ENCODE data around the gene STARD3. TPM values are rescaled to one million over a fixed set of nuclear protein-coding genes. Genes with fewer than 3 reads are reported as not detected.

STARD3 gene
- total and polyA plus RNA-seq, 2 of the 13 experiments (the other 11 are each of a cell fraction or from before 2014, with no cell fraction given): 34.6 to 100 TPM

DNA sequence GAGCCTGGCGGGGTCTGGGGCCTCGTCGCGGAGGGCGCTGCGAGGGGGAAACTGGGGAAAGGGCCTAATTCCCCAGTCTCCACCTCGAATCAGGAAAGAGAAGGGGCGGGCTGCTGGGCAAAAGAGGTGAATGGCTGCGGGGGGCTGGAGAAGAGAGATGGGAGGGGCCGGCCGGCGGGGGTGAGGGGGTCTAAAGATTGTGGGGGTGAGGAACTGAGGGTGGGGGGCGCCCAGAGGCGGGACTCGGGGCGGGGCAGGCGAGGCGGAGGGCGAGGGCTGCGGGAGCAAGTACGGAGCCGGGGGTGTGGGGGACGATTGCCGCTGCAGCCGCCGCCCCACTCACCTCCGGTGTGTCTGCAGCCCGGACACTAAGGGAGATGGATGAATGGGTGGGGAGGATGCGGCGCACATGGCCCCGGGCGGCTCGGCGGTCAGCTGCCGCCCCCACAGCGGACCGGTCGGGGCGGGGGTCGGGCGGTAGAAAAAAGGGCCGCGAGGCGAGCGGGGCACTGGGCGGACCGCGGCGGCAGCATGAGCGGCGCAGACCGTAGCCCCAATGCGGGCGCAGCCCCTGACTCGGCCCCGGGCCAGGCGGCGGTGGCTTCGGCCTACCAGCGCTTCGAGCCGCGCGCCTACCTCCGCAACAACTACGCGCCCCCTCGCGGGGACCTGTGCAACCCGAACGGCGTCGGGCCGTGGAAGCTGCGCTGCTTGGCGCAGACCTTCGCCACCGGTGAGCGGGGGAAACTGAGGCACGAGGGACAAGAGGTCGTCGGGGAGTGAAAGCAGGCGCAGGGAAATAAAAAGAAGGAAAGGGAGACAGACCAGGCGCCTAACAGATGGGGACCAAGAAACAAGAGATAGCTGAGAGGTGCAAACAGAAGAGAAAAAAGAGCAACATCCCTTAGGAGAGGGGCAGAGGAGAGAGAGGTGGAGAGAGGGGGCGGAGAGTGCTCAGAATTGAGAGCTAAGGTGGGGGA lies 31.3 kb downstream of the STARD3 start, which contains the start of gene PNMT (continued):
- TF ChIP-seq ZNF10 (CRISPR knock-in tag; IDR thresholded peaks at IDR 0.05; ENCODE audit: borderline replicate concordance, low read depth) (no peak), ZNF17 (CRISPR knock-in tag; IDR thresholded peaks at IDR 0.05) (no peak), ZNF292 (CRISPR knock-in tag; IDR thresholded peaks at IDR 0.05; ENCODE audit: borderline replicate concordance, low read depth) (no peak), ZNF75D (CRISPR knock-in tag; IDR thresholded peaks at IDR 0.05; ENCODE audit: borderline replicate concordance) (no peak), GTF2F1 (IDR thresholded peaks at IDR 0.05; ENCODE audit: low read length) (no peak), NKX3-1 (CRISPR knock-in tag; IDR thresholded peaks at IDR 0.05) (no peak), RFXANK (CRISPR knock-in tag; IDR thresholded peaks at IDR 0.05) (no peak), MTA1 (CRISPR knock-in tag; IDR thresholded peaks at IDR 0.05; ENCODE audit: borderline replicate concordance) (peak; percentile 93), HNRNPLL (IDR thresholded peaks at IDR 0.05; ENCODE audit: low read depth, low read length, poor library complexity, severe bottlenecking) (peak; percentile 87), BRD4 (CRISPR knock-in tag; IDR thresholded peaks at IDR 0.05) (no peak), LCORL (IDR thresholded peaks at IDR 0.05) (no peak), LCORL (CRISPR knock-in tag; IDR thresholded peaks at IDR 0.05) (peak; percentile 89), MATR3 (CRISPR knock-in tag; IDR thresholded peaks at IDR 0.05) (no peak), ZNF768 (CRISPR knock-in tag; IDR thresholded peaks at IDR 0.05) (peak; percentile 88; the same call in 1 of the 2 replicates), PHF8 (CRISPR knock-in tag; IDR thresholded peaks at IDR 0.05) (peak; percentile 77), ZNF570 (CRISPR knock-in tag; IDR thresholded peaks at IDR 0.05; ENCODE audit: borderline replicate concordance) (no peak), PHF20 (CRISPR knock-in tag; IDR thresholded peaks at IDR 0.05) (0 out of 2 replicates have a peak, but pooled peaks have one; percentile 13), ZNF773 (CRISPR knock-in tag; IDR thresholded peaks at IDR 0.05; ENCODE audit: borderline replicate concordance) (no peak), ZNF567 (CRISPR knock-in tag; IDR thresholded peaks at IDR 0.05; ENCODE audit: borderline replicate concordance) (peak; percentile 66; the same call in 1 of the 2 replicates), ZNF629 (CRISPR knock-in tag; conservative IDR thresholded peaks at IDR 0.05) (no peak), ATF1 (CRISPR knock-in tag; IDR thresholded peaks at IDR 0.05) (no peak), WIZ (CRISPR knock-in tag; IDR thresholded peaks at IDR 0.05) (no peak), ZNF577 (CRISPR knock-in tag; IDR thresholded peaks at IDR 0.05; ENCODE audit: borderline replicate concordance, low read depth) (no peak), PAX8 (CRISPR knock-in tag; IDR thresholded peaks at IDR 0.05; ENCODE audit: borderline replicate concordance) (no peak), NFYC (CRISPR knock-in tag; IDR thresholded peaks at IDR 0.05) (peak; percentile 37; the same call in 1 of the 2 replicates), ZNF33B (CRISPR knock-in tag; IDR thresholded peaks at IDR 0.05) (peak; percentile 87), JARID2 (CRISPR knock-in tag; IDR thresholded peaks at IDR 0.05; ENCODE audit: insufficient replicate concordance) (no peak), SAFB2 (CRISPR knock-in tag; IDR thresholded peaks at IDR 0.05; ENCODE audit: borderline replicate concordance, low read depth) (peak; percentile 80; the same call in 1 of the 2 replicates), MTF1 (CRISPR knock-in tag; IDR thresholded peaks at IDR 0.05) (no peak)
- TF ChIP-seq, protein P1, sequence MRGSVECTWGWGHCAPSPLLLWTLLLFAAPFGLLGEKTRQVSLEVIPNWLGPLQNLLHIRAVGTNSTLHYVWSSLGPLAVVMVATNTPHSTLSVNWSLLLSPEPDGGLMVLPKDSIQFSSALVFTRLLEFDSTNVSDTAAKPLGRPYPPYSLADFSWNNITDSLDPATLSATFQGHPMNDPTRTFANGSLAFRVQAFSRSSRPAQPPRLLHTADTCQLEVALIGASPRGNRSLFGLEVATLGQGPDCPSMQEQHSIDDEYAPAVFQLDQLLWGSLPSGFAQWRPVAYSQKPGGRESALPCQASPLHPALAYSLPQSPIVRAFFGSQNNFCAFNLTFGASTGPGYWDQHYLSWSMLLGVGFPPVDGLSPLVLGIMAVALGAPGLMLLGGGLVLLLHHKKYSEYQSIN (CRISPR knock-in tag; IDR thresholded peaks at IDR 0.05; ENCODE audit: borderline replicate concordance): no peak

Measured in HepG2 (cell line).